Tibial artery (tissue), 4 donors: ENCODE results near the gene SCN2A.

Source experiments
- DNase-seq, 2 donors: peaks; one replicate each; pipeline ENCODE4 v3.0.0-alpha.2; 2019
- H3K27ac ChIP-seq, 2 donors: fragments of 200-600 bp; sonication (generic) in 1 of 2; 1 replicate in 1 of 2; 2 replicates in 1 of 2; pipeline ENCODE4 v1.5.1; 2018 to 2019; ENCODE audit warnings: mild to moderate bottlenecking in 1 of 2
- H3K27me3 ChIP-seq, 2 donors: fragments of 200-600 bp; sonication (generic) in 1 of 2; one replicate each; pipeline versions ENCODE4 v1.5.1 to v1.6.0; 2016 to 2019
- H3K36me3 ChIP-seq, 3 donors: fragments of 200-600 bp; sonication (generic) in 2 of 3; one replicate each; pipeline ENCODE4 v1.5.1; 2016 to 2019; ENCODE audit warnings: mild to moderate bottlenecking in 2 of 3
- H3K4me1 ChIP-seq, 4 donors: fragments of 200-600 bp; sonication (generic) in 2 of 4; 1 replicate in 3 of 4; 2 replicates in 1 of 4; pipeline ENCODE4 v1.5.1; 2016 to 2019
- H3K4me3 ChIP-seq, 2 donors: fragments of 200-600 bp; sonication (generic) in 1 of 2; 1 replicate in 1 of 2; 2 replicates in 1 of 2; pipeline ENCODE4 v1.5.1; 2018 to 2019; ENCODE audit warnings: mild to moderate bottlenecking in 2 of 2
- H3K9me3 ChIP-seq, 3 donors: fragments of 200-600 bp; sonication (generic) in 1 of 3; one replicate each; pipeline ENCODE4 v1.5.1; 2016 to 2019
- CTCF ChIP-seq, 2 experiments: fragments of 200-600 bp in 1 of 2; fragments of 450-650 bp in 1 of 2; IDR thresholded peaks; one replicate each; pipeline ENCODE4 v1.5.1; 2017 to 2019; ENCODE audit warnings: antibody characterized with exemption in 2 of 2, mild to moderate bottlenecking in 1 of 2, moderate library complexity in 1 of 2
- intact Hi-C: fragments of 100-400 bp; cut with DNase I; formaldehyde crosslinking; loops from one replicate; pipeline ENCODE4 v1.15.0; 2023; ENCODE audit warnings: low total_unique reads

Gene SCN2A

GRCh38 chr2:165361514-165361913 is 122.3 kb downstream of the SCN2A start:
- Histone ChIP-seq H3K4me1 (no peaks in the 10 kb centered on the region), H3K4me3 (no peak overlapping the region), H3K27me3 (no peaks in the 10 kb centered on the region), H3K36me3 (no peaks in the 10 kb centered on the region), H3K9me3 (no peaks in the 10 kb centered on the region), H3K27ac (no peak overlapping the region)
- intact Hi-C loops, result no loop called here
- DNase-seq, result no peak
- TF ChIP-seq CTCF (IDR thresholded peaks at IDR 0.05), result no peak

GRCh38 chr2:165369131-165369897 is 130.1 kb downstream of the SCN2A start:
- H3K4me3 ChIP-seq, result no peak overlapping the region
- no peaks in the 10 kb centered on the region for H3K4me1 ChIP-seq
- no peaks in the 10 kb centered on the region for H3K27me3 ChIP-seq
- no peak for DNase-seq
- no peaks in the 10 kb centered on the region for H3K36me3 ChIP-seq
- H3K27ac ChIP-seq, result no peak overlapping the region
- no peaks in the 10 kb centered on the region for H3K9me3 ChIP-seq
- intact Hi-C loops, result no loop called here
- TF ChIP-seq CTCF (IDR thresholded peaks at IDR 0.05), result no peak

DNA sequence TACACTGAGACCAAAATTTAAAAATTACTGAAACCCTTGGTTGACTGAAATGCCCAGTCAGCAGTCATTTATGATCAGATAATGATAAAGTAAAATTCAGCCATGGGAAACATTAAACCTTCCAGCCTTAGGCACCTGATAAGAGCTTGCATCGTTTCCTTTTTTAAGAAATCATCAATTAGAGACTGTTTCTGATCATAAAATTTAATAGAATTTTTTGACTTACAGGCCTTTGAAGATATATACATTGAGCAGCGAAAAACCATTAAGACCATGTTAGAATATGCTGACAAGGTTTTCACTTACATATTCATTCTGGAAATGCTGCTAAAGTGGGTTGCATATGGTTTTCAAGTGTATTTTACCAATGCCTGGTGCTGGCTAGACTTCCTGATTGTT is 130.7 kb downstream of the SCN2A start:
- TF ChIP-seq CTCF (IDR thresholded peaks at IDR 0.05), result no peak
- intact Hi-C loops, result no loop called here

DNA sequence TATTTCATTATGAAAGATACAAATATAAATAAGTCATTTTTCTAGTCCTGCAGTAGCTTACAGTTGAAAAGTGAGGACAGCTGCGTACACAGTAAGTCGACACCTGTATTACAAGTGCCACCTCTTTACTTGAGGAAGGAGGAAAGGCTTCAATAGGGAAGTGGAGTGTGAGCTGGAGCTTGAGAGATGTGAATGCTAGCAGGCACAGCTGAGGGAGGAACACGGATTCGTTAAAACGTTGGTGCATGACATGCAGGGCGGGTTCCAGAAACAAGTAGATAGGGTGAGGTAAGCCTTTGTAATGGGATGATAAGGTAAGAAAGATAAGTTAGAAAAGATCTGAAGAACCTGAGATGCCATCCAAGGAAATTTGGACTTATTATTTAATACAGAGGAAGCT is 132.1 kb downstream of the SCN2A start:
- no peak overlapping the region for H3K4me3 ChIP-seq
- H3K4me1 ChIP-seq, result no peaks in the 10 kb centered on the region
- no peaks in the 10 kb centered on the region for H3K9me3 ChIP-seq
- H3K27ac ChIP-seq, result no peak overlapping the region
- H3K27me3 ChIP-seq, result no peaks in the 10 kb centered on the region
- DNase-seq, result no peak
- TF ChIP-seq CTCF (IDR thresholded peaks at IDR 0.05), result no peak
- intact Hi-C loops, result no loop called here
- H3K36me3 ChIP-seq, result no peaks in the 10 kb centered on the region

More for the DNA sequence above, 130.7 kb downstream of the SCN2A start:
- Histone ChIP-seq H3K9me3 (no peaks in the 10 kb centered on the region), H3K36me3 (no peaks in the 10 kb centered on the region), H3K4me3 (no peak overlapping the region), H3K4me1 (no peaks in the 10 kb centered on the region), H3K27me3 (no peaks in the 10 kb centered on the region), H3K27ac (no peak overlapping the region)
- DNase-seq, result no peak

DNA sequence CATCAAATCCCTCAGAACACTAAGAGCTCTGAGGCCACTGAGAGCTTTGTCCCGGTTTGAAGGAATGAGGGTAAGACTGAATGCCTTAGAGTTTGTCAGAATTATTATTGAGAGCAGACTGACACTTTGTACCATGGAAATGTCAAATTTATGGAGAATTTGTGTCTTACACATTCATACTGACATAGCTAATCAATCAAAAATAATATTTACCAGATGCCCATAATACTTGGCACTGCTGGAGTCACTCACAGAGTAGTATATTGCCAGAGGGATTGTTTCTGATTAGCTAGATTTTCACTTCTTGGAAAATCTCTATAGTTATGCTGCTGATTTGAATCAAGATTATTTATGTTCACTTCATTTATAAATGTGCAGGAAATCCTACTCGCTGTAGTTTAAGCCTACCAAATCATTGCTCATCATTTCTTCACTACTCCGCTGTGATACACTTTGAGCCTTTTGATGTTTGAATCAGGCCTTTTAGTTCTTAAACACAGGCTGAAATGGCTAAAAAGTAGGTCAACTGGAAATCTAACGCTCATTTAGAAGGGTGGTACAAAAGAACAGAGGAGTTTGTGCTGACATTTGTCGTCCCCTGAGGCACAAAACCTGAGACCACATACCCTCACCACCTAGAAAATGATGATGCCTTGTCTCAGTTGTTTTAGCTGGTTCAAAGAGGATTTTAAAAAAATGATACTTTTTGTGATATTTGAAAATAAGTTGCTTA is 134.2 kb downstream of the SCN2A start:
- intact Hi-C loops, result no loop called here
- H3K4me3 ChIP-seq, result no peak overlapping the region
- H3K9me3 ChIP-seq, result no peaks in the 10 kb centered on the region
- H3K27me3 ChIP-seq, result no peaks in the 10 kb centered on the region
- H3K27ac ChIP-seq, result no peak overlapping the region
- H3K36me3 ChIP-seq, result no peaks in the 10 kb centered on the region
- no peak for DNase-seq
- no peak for TF ChIP-seq CTCF (IDR thresholded peaks at IDR 0.05)
- H3K4me1 ChIP-seq, result no peaks in the 10 kb centered on the region
